HG02938 (cell line): Measurements from ENCODE around the gene MEF2C.

Source experiments
- ATAC-seq: cut with Tn5 transposase; IDR thresholded peaks from one replicate; pipeline ENCODE4 v1.9.1; 2021; ENCODE audit warnings: mild to moderate bottlenecking, moderate library complexity; ENCODE audit not compliant: unreplicated experiment

The MEF2C gene

GRCh38 chr5:88693071-88693932 is 189.7 kb downstream of the MEF2C start:
- ATAC-seq, result no peak

GRCh38 chr5:88691945-88692868 is 190.8 kb downstream of the MEF2C start:
- ATAC-seq, result no peak

GRCh38 chr5:88691230-88691582 is 191.8 kb downstream of the MEF2C start:
- no peak for ATAC-seq

- ATAC-seq, result peak; percentile 90
Measured at GRCh38 chr5:88690409-88691229, 192.4 kb downstream of the MEF2C start.

DNA sequence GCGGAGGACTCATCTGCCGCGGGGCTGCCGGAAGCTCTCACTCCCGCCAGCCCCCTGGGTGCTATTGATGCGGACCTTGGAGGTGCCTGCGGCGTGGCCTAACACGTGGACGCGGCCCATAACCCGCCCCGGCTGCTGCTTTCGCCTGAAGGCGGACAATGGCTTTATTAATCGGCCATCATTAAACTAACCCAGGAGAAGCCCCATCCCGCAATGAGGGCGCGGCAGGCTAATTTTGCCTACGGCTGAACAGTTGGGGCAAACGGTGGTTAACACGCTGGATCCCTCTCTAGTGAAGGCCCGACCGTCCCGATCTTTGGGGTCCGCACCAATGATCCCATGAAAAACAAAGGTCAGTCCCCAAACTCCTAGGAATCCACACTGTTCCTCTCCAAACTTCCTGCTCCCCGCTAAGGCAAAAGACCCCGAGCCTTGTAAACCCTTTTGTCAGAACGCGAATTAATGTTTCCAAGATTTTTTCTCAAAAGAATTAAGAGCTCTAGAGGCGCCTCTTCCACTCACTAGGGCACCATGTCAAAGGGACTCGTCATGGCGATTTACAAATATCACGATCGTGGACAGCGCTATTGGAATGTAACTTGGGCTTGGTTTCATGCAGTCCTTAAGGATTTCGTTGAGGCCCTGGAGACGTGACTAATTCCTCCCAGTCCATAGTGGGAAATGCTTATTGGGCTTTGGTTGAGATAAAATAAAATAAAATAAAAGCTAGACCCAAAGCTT is 193.1 kb downstream of the MEF2C start:
- ATAC-seq, result no peak

- ATAC-seq, result no peak
Measured at GRCh38 chr5:88688984-88689667, 193.9 kb downstream of the MEF2C start.

GRCh38 chr5:88688156-88688983 is 194.6 kb downstream of the MEF2C start:
- no peak for ATAC-seq

DNA sequence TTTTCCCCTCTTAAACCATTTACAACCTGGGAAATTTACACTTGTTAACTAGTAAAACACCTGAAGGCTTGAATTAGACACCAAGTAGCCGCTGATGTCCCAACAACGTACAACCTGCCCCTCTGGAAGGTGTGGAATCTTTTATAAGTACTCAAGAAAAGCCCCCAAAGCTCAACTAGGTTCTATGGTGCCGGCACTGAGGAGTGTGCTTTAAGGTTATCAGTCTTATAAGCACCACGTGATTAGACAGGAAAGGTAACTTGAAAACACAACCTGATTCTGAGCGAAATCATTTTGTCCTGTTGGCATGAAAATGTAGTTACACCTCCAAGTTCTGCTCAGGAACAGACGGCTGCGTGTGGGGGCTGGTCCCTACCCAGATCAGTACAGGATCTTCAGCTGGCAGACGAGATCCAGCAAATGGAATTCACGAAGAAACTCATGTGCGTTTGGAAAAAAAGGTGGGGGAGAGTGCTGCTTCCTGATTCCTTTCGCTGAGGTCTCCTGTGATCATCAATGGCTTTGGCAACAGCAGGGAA is 195.5 kb downstream of the MEF2C start:
- no peak for ATAC-seq

DNA sequence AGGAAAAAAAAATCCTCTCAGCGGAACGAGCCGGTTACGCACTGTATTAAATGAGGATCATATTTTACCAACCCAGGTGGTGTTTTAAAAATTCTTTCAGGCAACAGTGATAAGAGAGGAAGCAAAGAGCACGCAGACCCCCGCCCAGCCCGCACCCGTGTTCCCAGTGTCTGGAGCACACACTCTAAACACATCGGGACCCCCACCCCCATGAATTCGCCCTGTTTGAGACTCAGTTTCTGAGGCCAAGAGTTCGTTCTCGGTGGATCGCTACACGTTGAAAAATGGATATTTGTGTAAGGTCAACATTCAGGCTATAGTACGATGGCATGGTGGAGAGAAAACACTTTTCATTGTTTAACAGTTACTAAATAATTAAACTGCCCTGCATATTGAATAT is 196.3 kb downstream of the MEF2C start:
- no peak for ATAC-seq

DNA sequence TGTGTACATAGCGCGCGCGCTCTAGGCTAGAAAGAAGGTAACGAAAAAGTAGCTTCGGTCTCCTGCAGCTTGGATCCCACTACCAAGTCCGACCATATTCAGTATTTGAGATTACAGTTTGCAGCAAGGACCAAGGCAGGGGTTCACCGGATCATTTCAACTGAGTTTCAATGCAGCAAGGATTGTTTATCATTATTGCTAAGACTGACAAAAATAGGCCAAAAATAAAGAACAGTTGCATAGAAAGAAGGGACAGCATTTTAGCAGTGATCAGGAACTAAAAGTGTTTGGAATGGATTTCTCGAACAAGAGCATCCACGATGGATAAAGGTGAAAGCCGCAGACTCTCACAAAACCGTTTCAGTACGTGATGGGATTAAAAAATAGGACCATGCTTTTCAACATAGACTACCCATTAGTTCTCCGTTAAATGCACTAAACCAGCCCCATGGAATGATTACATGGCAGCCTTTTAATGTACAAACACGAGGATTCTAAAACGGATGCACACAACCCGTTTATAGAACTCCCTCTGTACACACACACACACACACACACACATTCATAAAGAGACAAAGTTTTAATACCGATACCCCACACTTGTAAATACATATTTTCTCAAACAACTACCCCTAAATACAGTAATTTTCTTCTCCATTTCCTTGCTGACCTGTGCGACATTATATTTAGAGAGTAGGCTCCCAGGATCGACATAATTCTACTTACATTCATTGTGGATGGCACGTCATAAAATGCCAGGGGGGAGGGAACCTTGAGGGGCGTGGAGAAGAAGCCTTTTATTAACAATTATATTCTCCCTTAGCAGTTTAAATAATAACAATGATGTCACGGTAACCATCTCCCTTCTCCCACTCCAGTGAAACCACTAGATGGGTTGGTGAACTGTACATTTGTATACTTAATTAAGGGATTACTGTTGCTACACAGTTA is 197.1 kb downstream of the MEF2C start:
- ATAC-seq, result no peak

- peak; percentile 66 for ATAC-seq
Measured at GRCh38 chr5:88683506-88684135, 199.4 kb downstream of the MEF2C start.

DNA sequence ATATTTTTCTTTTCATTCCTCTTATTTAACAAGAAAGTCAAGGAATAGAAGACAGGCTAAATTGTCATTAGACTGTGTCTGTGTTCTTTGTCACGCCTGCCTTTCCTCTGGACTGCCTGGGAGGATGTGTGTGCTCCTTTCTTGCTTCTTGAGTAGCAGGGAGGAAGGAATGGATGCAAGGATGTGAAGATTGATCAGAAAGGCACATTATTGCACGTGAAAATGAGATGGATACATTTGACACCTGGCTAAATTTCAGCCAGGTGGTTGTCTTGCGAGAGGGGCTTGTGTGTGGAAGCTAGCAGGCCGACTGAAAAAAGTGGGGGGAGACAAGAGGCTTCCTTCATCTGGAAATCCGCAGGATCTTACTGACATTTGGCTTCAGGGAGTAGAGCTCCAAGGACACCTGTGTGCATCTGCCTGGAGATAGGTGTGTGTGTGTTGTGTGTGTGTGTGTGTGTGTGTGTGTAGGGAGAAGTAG is 200.1 kb downstream of the MEF2C start:
- ATAC-seq, result no peak

- ATAC-seq, result no peak
Measured at GRCh38 chr5:88682131-88682530, 200.9 kb downstream of the MEF2C start.

DNA sequence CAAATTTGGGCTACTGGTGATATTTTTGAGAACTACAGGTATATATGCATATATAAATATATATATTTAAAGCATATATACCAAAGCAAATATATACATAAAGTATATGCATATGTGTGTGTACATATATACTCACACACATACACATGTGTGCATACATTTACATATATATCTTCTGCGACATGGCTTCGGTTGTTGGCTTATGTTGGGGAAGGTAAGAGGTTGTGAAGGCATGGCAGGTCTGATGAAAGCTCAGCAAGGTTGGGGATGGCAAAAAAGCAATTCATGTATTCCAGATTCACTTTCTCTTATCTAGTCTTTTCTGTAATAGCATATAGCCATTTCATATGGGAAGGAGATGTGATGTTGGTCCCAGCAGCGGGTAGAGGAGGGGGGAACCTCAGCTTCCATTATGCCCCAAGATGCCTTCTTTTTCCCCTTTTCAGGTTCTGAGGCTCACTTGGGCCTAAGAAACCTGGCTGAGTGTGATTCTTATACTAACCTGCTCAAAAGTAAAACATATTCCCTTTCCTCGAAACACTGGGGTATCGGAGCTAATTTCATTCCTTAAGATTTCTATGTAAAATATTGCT is 201.7 kb downstream of the MEF2C start:
- ATAC-seq, result no peak

GRCh38 chr5:88680253-88681132 is 202.5 kb downstream of the MEF2C start:
- peak; percentile 64 for ATAC-seq

DNA sequence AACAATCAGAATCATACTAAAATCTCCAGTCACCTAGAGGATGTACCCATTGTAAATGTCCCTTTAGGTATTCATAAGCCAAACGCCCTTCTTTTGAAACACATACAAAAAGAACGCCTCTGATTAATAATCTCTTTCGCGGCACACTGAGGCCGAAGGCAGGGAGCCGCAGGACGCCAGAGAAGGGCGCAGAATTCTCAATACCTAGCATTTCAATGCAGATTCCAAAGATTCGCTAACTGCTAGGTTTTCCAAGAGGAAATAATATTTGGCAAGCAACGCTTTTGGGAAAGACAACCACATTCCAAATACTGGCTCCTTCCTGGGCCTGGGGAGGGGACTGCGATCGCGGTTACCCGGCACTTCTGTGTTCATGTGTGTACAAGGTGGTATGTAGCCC is 203.3 kb downstream of the MEF2C start:
- no peak for ATAC-seq
